ENCODE measurements around the gene MCRIP2. TPM values are rescaled to one million over a fixed set of nuclear protein-coding genes. Genes with fewer than 3 reads are reported as not detected.

Gene MCRIP2
- polyA plus RNA-seq, 12 donors = 6.6 to 35.0 (median 9.4) TPM; not detected in 1

- no peak for DNase-seq
Observed at GRCh38 chr16:610513-611381, 30.9 kb upstream of the MCRIP2 start.

DNA sequence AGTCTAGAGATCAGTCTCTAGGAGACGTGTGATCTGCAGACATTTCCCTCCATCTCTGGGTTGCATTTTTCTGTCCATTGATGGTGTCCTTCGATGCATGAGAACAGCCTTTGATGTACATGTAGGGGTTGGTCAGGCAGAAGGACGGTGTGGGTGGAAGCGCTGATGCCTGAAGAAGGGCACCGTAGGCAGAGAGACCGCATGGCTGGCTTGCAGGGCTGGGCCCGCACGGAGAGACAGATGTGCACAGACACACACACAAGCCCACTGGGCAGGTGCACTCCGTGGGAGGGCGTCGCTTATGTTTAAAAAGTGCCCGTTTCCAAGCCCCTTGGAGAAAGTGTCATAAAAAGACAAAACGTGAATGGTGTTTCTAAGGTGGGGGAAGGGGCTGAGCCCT is 26.5 kb upstream of the MCRIP2 start:
- DNase-seq = no peak

DNA sequence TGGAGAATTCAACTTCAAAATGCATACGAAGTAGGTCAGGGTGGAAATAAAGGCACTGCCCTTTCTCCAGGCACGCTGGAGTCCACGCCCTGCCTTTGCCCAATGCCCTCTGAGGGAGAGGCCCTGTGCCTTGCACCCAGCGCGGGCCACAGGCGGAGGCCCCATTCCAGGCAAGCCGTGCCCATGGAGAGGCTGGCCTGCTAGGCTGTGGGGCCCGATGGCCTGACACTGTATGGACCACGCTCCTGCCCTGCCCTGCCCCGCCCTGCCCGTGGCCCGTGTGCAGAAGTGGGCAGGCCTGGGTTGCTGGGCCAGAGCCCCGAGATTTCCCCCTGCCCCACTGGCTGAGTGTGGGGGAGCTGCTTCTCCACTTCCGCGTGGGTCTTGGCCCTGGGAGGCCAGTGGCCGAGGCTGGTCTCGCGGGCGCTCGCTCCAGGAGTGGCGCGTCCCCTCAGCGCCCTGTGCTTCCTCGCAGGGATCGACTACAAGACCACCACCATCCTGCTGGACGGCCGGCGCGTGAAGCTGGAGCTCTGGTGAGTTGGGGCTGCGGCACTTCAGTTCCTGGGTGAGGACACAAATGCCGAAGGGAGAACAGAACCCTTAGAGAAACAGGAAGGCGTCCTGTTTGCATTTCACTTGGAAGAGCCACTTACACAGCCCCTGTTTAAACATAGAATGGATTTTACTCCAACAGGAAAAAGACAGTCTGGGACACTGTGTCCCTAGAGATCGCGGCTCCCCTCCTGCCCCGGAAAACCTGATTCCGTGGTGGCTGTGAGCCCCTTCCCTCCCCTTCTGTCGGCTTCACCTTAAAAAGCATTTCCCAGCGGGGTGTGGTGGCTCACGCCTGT is 24.7 kb upstream of the MCRIP2 start:
- DNase-seq = no peak

- no peak for DNase-seq
Observed at GRCh38 chr16:617855-618254, 23.8 kb upstream of the MCRIP2 start.

DNA sequence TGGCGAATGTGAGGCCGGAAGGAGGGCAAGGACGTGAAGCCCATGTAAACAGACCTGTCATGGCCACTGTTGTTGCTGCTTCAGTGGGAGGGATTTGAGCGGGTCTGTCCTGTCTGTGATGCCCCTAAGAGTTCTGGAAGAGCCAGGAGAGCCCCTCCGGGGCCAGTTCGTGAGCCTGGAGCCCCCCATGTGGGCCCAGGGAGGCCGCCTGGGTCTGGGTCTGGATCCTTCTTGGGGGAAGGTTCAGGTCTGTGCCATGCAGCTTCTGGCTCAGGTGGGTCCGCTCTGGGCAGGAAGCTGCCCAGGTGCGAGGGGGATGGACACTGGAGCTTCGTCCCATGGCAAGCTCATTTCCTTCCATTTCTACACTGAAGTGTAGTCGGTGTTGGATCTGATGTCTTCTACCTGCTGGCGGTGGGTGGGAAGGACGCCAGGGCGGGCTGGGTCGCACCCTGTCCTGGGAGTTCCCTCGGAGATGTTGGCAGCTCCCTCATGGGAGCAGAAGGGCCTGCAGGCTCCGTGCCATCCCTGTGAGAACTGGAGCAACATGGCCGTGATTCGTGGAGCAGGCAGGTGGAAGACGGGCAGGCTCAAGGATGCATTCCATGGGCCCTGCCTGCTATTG is 22.0 kb upstream of the MCRIP2 start:
- no peak for DNase-seq

DNA sequence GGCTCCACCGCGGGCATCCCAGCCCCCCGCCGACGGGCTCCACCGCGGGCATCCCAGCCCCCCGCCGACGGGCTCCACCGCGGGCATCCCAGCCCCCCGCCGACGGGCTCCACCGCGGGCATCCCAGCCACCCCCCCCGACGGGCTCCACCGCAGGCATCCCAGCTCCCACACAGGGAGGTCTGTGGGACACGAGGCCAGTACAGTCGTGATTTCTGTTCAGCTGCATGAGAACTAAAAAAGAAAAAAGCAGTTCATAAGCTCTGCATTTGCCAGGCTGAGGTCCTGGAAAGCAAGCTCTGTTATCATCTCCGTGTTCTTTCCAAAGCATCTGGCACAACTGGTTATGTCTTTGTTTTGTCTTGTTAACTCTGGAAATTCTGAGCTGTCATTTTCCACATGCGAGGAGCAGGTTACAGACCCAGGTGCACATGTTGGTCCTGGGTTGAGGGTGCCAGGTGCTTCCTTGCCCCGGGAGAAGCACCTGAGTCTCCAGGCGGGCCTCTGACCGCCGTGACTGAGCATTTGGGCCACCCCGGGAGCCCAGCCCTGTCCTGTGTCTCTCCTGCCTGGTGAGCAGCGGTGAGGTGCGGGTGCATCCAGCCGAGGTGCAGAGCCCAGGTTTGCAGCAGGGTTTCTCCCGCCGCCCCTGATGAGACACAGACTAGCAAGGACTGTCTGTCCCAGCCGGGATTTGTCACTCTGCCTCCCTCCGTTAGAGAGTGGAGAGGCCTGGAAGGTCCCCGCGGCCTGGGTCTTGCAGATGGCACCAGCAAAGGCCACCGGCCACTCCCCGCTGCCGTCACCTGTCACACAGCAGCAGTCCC is 20.7 kb upstream of the MCRIP2 start:
- no peak for DNase-seq

GRCh38 chr16:621526-622105 is 20.0 kb upstream of the MCRIP2 start:
- no peak for DNase-seq

- no peak for DNase-seq
Observed at GRCh38 chr16:622920-623280, 18.7 kb upstream of the MCRIP2 start.

- DNase-seq = no peak
Observed at GRCh38 chr16:624526-625070, 17.0 kb upstream of the MCRIP2 start.

DNA sequence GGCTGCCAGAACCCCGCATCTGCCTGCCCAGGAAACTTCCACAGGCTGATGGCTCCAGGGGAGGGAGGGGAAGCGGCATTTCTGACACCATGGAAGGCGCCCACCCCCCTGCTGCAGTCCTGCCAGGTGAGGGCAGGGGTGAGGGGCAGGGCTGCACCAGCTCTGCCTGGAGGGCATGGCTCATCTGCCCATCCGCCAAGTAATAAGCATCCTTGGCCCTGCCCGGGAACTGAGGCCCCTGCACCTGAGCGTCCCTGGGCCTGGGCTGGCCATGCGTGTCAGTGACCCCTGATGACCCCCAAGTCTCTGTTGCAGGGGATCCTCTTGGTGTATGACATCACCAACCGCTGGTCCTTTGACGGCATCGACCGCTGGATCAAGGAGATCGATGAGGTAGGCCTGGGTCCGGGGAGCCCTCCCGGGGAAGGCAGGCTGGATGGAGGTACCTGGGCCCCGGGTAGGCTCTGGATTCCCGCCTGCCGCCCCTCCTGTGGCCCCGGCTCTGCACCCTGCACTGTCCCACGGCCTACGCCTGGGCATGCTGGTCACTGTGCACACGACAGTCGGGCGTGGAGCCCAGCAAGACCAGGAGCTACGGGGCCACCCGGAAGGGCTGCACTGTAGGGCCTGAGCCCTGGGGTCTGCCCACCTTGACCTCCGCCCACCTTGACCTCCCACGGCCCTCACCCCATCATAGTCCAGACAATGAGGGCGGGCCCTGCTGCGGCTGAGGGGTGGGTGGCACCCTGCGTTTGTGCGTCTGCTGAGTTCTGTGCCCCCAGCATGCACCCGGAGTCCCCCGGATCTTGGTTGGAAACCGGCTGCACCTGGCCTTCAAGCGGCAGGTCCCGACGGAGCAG is 16.3 kb upstream of the MCRIP2 start:
- DNase-seq = no peak

DNA sequence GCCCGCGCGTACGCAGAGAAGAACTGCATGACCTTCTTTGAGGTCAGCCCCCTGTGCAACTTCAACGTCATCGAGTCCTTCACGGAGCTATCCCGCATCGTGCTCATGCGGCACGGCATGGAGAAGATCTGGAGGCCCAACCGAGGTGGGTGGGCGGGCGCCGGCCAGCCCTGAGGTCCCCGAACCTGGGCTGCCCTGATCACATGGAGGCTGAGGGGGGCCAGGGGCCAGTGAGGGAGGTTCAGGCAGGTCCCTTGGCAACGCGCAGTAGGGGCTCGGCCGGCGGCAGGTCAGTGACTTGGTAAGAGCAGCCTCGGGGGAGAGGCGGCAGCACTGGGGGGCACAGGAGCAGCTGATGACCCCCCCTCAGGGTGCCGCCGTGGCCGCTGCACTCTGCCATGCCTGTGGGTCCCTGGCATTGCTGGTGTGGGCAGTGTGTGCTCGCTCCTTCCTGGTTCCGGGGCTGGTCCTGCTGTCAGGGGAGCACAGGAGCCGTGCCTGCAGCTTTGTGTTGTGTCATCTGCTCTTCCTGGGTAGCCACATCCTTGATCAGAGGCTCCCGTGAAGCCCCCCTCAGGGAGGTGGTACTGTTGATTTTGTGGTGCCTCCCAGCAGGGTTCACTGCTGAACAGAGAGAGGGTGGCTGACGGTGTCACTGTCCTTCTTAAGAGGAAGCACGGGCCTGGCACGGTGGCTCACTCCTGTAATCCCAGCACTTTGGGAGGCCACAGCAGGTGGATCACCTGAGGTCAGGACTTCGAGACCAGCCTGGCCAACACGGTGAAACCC is 15.5 kb upstream of the MCRIP2 start:
- DNase-seq = no peak

DNA sequence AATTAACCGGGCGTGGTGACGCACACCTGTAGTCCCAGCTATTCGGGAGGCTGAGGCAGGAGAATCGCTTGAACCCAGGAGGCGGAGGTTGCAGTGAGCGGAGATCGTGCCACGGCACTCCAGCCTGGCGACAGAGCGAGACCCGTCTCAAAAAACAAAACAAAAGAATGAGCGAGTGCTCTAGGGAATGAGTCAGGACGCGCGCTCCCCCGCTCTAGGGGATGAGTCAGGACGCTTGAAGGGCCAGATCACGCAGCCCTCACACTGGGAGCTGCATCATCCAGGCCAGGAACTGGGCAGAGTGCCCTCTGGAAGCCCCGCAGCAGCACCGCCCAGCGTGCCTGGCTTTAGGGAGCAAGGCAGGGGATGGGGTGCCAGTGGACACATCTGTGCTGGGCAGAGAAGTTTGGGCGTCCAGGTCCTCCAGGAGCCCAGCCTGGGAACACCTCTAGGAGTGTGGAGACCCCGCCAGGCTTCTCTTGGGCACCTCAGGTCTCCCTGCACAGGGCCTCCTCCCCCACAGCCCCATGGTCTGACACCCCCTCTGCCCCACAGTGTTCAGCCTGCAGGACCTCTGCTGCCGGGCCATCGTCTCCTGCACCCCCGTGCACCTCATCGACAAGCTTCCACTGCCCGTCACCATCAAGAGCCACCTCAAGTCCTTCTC is 14.7 kb upstream of the MCRIP2 start:
- DNase-seq = no peak

- no peak for DNase-seq
Observed at GRCh38 chr16:627454-628239, 14.0 kb upstream of the MCRIP2 start.

GRCh38 chr16:628321-629061 is 13.1 kb upstream of the MCRIP2 start:
- DNase-seq = no peak

DNA sequence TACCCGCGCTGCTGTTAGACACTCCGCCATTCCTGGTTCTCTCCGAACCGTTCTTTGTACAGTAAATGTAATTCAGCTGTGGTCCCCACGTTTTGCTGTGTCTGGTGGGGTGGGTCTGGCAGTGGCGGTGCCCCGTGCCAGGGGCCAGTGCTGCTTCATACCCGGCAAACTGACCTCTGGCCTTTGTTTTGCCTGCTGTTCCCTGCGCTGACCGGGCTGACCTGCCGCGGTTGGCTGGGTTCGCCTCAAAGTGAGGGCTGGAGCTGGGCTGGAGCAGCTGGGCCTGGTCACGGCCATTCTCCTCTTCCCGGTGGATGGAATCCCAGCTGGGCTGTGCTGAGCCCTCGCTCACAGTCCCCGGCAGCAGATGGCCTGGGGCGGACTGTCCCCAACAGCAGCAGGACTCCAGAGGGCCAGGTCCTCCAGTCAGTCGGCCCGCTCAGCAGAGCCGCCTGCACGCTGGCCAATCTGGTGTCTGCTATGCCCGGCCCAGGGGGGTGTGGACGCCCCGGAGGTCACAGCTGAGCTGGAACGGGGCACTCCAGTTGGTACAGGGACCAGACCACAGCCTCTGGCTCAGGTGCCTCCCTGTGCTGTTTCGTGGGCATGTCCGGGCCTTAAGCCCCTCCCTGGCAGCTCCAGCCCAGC is 12.3 kb upstream of the MCRIP2 start:
- no peak for DNase-seq

- DNase-seq = no peak
Observed at GRCh38 chr16:629833-630248, 11.8 kb upstream of the MCRIP2 start.
